AML-193 (cell line): ENCODE measurements around the gene ADAMTS2.

Source experiments
- DNase-seq, 2 experiments: peaks; one replicate each; lab custom pipeline; 2025; lab: John Stamatoyannopoulos, UW

The ADAMTS2 gene

DNA sequence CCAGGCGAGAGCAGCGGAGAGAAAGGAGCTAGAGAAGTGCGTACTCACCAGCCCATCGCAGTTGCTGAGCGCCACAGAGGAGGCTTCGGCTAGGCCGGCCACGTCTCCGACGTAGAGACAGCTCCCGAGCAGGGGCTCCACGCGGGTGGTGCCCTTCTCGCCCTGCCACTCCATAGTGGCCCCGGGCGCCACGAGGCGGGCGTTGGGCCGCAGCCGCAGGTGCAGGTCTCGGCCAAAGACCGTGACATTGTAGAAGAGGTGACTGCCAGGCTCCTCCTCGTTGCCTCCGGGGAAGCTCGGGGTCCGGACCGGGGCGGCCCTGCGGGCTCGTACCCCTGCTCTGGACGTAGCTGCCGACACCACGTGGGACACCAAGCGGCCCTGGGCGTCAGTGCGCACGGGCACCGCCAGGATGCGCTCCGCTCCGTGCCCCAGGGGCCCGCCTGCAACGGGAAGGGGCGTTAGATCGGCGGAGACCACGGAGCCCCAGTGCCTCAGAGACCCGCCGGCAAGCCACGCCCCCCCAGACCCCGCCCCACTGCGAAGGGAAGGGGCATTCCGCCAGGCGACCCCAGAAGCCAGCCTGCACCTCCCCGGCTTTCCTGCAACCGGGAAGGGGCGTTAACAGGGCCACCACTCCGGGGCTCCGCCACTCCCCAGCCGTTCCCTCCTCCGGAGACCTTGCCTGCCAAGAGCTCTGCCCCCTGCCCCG, 1.4 kb downstream of the ADAMTS2 start:
- DNase-seq, result no peak

DNA sequence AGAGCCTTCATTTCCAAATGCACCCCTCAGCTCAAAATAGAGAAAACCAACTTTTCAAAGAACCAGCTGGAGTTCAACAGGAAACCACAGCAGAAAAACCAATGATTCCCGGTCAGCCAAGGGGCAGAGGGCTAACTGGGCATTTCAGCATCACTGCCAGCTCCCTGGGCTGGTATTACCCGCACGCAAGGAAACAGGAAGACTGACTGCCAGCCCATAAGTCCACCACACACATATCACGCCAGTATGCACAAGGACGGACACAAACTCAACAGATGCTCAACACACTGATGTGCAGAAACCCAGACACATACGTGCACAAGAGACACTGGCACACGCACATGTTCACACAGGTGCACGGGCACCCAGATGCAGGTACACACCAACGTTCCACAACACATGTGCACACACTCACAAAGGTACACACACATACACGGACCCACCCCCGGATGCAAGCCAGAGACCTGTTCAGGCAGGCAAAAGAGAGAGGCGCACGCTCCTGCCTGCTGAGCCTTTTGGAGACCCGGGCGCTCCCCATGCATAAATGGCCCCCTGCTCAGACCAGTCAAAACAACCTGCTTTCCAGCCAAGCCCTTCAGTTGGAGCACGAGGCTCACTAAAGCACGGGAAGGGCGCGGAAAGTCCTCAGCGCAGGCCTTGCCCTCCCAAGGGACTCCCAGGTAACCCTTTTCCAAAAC, 2.1 kb downstream of the ADAMTS2 start:
- no peak for DNase-seq

DNA sequence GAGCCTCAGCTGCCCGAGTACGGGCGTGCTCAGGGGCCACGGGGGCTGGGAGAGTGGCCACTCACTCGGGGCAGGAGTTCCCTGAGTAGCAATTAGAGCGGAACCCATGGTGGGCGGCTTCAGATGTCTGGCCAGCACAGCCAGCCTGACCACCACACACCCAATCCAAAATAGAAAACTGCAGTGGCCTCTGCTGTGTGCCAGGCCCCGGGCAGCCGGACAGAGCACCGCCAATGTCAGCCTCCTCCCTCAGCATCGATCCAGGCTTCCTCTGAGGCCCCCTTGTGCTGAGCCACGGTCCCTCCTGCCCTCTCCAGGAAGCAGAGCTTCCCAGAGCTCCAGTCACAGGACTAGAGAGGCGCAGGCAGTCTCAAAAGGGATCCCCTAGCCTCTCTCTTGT, 2.7 kb downstream of the ADAMTS2 start:
- DNase-seq, result no peak

GRCh38 chr5:179340465-179340864, 4.8 kb downstream of the ADAMTS2 start:
- no peak for DNase-seq

- DNase-seq, result no peak
Observed at GRCh38 chr5:179339996-179340395, 5.3 kb downstream of the ADAMTS2 start.

DNA sequence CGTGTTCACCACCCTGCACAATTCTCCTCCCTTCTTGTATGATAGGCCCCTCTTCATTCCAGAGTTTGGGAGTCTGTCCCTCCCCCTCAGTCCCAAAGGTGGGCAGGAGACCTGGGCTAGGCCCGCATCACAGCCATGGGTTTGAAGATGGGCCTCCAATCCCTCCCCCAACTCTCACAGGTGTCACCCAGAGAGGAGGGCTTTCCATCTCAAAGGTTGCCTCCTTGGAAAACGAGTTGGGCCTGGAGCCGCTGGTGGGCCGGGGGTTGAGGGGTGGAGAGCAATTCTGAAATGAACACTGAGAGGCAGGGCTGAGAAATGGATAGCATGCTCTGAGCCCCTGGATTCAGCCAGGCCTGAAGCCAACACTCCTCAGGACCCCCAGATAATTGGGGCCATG, 6.2 kb downstream of the ADAMTS2 start:
- no peak for DNase-seq

DNA sequence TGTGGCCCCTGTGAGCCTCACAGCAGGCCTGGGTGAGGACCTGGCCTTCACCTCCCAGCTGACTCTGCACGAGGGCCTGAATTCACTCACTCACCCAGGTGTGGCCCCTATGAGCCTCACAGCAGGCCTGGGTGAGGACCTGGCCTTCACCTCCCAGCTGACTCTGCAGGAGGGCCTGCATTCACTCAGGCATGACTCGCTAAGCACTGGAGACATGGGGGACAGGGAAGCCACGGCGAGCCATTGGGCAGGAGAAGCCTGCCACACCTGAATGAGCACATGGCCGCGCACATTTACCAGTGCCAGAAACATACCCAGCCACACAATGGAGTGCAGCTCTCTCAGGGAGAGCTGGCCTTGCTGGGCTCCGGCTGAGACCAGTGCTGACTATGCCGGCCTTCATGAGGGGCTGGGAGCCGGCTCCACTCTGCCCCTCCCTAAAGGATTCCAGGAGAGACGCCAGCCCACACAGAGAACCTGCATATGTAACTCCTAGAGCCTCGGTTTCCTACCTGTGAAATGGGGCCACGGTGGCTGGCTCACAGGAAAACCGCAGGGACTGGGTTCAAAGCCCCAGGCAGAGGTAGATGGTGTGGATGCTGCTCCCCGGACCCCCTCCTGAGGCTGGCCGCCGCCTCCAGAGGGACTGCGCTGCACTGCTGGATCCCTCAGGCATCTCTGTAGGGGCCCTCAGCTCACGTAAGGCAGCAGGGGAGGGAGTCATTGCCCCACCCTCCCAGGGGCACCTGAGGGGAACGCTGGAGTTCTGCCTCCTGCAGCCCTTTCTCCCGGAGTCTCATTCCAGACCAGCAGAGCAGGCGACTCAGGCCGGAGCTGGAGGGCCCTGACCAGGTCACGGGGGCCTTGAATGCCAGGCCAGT, 7.2 kb downstream of the ADAMTS2 start:
- no peak for DNase-seq

GRCh38 chr5:179336871-179337795, 8.1 kb downstream of the ADAMTS2 start:
- no peak for DNase-seq

- no peak for DNase-seq
Observed at GRCh38 chr5:179336126-179336870, 9.0 kb downstream of the ADAMTS2 start.

DNA sequence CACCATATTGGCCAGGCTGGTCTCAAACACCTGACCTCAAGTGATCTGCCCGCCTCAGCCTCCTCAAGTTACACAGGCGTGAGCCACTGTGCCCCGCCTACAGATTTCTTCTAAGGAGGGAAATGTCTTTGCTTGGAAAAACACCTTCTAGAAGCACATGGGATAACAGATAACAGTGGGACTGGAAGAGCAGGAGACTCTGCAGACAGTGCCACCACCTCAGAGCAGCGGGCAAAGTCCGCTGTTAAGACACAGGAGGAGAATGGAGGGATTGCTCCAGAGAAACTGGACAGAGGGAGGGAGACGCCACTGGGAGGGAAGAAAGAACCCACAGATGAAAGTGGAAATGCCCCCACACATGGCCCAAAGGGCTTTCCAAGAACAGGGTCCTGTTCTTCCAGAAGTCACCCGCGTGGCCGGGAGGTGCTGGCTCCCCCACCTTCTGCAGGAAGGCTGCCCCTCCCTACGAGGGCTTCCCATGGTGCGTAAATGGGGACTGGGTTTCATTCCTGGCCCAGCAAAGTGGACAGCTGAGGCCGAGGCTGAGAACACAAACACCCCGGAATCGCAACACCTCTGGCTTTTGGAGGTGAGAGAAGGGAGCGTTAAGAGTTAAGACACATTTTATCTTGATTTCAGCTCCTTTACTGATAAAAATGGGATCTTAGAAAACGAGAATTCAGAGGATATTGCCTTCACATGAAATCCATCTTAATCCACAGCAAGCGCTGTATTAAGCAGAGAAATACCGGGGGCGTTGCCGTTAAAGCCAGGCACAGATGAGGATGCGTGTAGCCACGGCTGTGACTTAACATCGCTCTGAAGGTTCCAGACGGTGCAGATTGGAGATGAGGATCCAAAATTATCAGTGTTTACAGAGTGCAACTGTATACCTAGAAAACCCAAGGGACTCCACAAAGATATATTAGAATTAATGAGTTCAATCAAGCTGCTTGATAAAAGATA, 11.2 kb downstream of the ADAMTS2 start:
- DNase-seq, result no peak

DNA sequence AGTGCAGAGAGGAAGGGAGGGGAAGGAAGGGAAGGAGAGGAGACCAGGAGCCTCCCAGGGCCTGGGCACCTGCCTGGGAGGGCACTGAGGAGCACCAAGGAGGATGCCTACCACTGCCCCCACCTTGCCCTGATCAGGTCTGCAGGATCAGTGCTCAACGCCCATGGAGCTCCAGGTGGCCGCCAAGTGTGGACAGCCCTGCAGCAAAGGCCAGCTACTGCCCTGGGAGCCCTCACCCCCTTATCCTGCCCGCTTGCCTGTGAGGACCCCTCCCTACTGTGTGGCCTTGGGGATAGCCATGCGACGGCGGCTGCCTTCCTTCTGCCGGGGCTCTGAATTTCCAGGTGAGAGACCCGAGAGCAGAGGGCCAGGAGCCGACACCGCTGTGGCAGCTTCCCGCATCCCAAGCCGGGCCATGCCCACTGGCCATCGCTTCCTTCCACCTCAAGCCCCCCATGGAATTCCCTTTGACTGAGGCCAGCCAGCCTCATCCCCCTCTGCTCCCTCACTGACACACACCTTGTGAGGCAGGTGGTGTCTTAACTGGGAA, 12.4 kb downstream of the ADAMTS2 start:
- no peak for DNase-seq

GRCh38 chr5:179331591-179332375, 13.5 kb downstream of the ADAMTS2 start:
- DNase-seq, result no peak

DNA sequence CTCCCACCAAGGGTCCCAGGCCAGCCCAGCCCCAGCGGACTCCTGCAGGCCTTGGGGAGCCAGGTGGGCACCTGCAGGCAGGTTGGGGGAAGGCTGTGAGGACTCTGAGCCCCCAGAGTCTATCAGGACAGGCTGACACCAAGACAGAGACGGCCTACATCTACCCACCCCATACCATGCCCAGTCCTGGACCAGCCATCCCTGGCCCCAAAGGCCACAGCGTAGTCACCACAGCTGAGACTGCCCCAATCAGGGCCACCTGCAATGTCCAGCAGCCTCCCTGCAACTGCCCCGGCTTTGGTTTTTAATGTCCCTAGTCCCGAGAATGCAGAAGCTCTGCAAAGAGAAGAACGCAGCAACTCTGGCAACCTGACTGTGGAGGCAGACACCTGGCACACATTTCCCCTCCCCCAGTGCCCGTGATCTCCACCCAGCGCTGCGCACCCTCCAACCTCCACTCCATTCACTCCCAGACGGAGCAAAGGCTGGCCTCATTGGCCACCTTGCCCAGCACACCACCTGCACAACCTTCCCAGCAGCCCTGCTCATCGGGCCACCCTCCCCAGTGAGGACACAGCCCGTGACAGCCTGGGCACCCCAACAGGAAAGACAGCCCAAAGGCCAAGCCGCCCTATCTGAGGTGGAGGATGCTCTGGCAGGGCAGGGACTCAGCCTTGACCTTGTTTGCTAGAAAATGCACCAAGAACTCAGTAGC, 14.9 kb downstream of the ADAMTS2 start:
- no peak for DNase-seq

DNA sequence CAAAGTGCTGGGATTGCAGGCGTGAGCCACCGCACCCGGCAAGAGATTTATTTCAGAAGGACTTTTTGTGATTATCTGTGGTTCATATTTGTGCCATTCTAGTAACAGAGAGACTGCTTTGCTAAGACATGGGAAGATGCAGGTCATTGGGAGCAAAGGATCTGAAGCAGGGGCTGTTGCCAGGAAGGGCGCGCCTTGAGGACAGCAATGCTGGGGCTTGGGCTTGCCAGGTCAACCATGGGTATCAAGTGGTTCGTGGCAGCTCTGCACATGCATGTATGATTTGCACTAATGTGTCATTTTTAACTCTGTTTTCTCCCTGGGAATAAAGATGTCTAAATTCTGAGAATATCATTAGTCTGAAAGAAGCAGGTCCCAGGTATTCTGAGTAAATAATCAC, 17.0 kb downstream of the ADAMTS2 start:
- no peak for DNase-seq

DNA sequence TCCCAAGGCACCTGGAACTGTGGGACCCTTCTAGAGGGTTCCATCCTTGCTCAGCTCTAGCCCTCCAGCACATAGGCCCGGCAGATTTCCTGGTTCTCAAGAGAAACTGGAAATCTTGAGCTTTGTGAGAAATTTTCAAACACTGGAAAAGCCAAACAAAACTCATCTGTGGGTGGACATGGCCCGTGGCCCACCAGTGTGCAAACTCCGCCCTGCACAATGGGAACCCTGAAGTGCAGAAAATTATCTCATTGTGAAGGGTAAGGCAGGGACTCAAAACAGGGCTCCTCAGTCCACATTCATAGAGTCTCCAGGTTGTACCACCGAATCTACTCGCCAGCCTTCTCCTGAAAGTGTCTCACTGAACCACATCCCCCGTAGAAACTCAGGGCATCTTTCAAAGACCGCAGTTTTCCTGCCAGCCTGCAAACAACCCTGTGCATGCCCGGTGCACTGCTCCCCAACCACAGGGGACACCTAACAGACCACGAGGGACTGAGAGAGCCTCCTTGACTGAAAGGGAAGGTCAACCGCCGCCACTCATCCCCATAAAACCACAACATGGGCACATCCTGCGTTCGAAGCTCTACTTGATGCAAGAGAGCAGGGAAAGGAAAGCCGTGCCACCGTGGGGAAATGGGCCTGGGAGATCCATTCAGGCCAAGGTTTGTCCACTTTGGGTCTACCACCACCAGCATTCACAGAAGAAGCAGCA, 18.1 kb downstream of the ADAMTS2 start:
- no peak for DNase-seq

GRCh38 chr5:179326122-179326927, 18.9 kb downstream of the ADAMTS2 start:
- no peak for DNase-seq
